GM12874 (cell line): Measurements from ENCODE around the gene GNB1L.

Experiments used
- TF ChIP-seq, protein P1 (sequence below): IDR thresholded peaks from 2 replicates; pipeline ENCODE4 v1.5.1; 2011; ENCODE audit warnings: low read depth, mild to moderate bottlenecking, control low read depth, low read length, moderate library complexity; ENCODE audit not compliant: insufficient read depth

The GNB1L gene

DNA sequence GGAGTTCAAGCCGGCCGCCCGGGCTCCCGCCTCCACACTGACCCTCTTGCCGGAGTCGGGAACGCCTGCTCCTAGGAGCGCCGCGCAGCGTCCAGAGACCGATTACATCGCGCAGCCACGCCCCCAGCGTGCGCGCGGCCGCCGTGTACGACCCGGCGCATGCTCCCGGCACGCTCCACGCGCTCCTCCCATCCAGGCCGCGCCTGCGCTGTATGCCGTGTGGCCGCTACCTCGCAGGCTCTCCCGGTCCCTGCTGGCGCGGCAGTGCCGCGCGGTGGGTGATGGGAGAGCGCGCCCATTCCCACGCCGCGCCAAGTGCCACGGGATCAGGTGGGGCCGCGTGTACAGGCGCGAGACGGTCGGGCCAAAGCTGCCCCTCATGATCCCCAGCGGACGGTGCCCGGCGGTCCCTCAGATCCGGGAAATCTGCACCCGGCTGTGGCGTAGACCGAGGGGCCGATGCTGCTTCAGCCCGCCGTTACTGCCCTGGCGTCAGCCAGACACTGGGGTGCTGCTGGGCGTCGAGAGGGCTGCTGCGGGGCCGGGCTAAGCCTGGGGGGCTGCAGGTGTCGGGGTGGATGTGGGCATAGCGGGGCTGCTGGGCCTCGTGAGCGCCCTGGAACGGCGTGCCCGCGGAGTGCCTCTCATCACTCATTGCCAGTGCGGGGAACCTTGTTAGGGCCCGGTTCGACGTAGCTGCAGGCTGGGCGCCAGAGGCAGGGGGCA is at the start of gene GNB1L, which contains the start of gene RTL10:
GNB1L (minus strand) TSS at position 97 of the 726 bp plus-strand sequence. CDS start 33,519 bp downstream, outside the sequence.
RTL10 (minus strand) TSS at position 97 of the 726 bp plus-strand sequence. CDS start 2,613 bp downstream, outside the sequence.
- TF ChIP-seq, protein P1, sequence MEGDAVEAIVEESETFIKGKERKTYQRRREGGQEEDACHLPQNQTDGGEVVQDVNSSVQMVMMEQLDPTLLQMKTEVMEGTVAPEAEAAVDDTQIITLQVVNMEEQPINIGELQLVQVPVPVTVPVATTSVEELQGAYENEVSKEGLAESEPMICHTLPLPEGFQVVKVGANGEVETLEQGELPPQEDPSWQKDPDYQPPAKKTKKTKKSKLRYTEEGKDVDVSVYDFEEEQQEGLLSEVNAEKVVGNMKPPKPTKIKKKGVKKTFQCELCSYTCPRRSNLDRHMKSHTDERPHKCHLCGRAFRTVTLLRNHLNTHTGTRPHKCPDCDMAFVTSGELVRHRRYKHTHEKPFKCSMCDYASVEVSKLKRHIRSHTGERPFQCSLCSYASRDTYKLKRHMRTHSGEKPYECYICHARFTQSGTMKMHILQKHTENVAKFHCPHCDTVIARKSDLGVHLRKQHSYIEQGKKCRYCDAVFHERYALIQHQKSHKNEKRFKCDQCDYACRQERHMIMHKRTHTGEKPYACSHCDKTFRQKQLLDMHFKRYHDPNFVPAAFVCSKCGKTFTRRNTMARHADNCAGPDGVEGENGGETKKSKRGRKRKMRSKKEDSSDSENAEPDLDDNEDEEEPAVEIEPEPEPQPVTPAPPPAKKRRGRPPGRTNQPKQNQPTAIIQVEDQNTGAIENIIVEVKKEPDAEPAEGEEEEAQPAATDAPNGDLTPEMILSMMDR = 0 out of 2 replicates have a peak, but pooled peaks have one; percentile 3

- TF ChIP-seq, protein P1 = no peak
These were observed 49.6 kb upstream of the GNB1L start for GRCh38 chr22:19904174-19904856.

DNA sequence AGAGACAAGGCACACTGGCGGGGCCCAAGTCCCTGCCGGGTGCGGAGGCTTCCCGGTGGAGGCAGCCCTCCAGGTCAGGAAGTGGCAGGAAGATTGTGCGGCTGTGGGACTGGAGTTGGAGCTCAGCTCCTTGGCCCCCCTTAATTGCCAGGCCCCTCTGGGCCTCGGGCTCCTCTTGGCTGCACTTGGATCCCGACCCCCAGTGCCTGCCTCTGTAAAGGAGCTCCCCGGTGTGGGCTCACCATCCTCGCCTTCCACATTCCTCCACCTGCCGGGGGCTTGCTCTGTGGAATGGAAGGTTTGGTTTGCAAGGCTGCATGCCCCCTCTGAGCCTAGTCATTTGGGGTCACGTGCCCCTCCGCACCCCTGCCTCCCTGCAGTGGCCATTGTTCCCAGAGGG is 48.8 kb upstream of the GNB1L start:
- TF ChIP-seq, protein P1 = no peak

- TF ChIP-seq, protein P1 = no peak
These were observed 48.4 kb upstream of the GNB1L start for GRCh38 chr22:19903031-19903430.

DNA sequence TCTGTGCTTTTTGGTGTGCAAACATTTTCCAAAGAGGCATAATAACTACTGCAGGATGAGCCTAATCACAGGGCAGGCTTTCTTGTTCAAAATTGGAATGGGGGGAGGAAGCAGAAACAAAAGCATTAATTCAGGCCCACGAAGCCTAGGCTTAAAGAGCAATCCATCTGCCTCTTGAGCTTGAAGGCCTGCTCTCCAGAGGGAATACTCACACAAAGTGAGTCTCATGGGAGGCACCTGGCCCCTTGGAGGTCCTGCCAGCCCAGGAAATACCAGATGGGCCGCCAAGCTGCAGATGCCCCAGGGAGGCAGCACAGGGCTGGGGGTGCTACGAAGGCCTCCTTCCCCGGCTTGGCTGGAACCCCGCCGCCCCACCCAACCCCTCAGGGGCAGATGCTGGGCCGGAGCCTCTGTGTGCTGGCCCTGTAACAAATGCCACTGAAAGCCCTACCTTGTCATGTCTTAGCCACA is 47.6 kb upstream of the GNB1L start:
- TF ChIP-seq, protein P1 = no peak

DNA sequence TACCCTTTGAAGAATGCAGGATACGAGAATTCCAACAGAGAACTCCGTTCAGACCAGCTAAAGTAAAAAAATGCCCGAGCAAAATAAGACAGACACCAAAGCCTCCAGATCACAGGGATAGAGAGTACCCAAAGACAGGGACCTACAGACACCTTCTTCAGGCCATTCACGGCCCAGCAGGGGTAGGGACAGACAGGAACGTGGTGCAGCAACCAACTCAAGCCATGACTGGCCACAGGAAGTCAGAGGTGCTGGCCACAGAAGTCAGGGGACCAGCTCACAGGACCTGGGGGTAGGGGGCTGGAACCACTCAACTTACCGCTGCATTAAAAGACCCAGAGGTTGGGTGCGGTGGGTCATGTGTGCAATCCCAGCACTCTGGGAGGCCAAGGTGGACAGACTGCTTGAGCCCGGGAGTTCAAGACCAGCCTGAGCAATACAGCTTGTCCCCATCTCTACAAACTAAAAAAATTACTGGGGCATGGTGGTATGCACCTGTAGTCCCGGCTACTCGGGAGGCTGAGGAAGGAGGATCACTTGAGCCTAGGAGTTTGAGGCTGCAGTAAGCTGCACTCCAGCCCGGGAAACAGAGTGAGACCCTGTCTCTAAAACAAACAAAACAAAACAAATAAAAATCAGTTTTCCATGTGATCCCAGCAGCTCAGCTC is 47.0 kb upstream of the GNB1L start:
- TF ChIP-seq, protein P1 = no peak
